GM18502 (cell line): Measurements from ENCODE around the gene TMOD2.

Source experiments
- ATAC-seq: cut with Tn5 transposase; IDR thresholded peaks from one replicate; pipeline ENCODE4 v1.9.1; 2021; ENCODE audit warnings: mild to moderate bottlenecking; ENCODE audit not compliant: unreplicated experiment, poor library complexity

The TMOD2 gene

DNA sequence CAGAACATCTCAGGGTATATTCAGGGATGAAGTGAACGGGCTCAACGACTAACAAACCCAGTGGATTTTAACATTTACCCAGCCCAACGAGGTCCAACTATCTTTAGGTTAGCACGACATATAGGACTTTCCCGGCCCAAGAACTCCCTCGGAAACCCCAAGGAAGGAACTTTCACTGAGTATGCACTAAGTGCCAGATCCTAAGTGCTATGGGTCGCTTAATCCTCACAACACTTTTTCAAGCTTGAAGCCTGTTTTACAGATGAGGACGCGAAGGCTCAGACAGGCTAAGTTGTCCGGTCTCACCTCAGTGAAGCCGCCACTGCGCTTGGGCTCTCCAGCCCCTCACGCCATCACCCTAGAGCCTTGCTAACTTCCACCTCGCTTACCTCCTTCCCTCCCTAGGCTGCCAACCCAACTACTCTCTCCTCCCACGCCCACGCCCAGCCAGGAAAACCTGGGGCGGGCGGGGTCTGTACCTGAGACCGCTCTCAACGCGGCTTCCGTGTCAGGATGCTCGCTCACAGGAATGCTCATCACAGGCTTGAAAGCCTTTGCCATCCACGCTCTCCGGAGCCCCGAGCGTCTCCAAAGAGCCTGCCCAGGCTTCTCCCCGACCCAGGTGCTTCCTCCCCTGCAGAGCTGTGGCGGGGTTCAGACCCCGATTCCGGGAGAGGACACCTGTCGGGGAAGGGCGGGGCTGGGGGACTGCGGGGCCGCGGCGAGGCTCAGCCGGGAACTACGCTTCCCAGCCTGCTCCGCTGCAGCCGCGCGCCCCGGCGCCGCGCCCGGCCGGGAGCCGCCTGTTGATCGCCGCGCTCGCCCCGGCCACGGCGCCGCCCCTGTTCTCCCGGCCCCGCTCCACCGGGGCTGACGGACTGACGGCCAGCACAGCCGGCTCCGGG is at the start of gene TMOD2:
TMOD2 (plus strand) TSS at position 806 of the 905 bp plus-strand sequence. CDS start 14,845 bp downstream, outside the sequence.
- peak; percentile 81 for ATAC-seq

DNA sequence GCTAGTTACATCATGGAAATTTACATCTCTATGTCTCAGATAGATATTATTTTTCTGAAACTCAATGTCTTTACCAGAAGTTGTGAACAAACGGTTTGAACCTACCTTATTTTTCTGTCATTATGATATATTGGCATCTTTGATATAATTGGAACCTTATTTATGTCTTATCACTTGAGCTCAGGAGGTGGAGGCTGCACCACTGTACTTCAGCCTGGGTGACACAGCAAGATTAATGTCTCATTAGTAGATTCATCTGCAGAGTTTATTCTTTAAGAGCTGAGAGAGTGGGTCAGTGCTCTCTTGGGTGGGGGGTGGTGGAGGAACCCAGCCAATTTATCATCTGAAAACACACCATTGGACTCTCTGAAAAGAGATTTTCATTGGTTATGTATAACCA is 48.7 kb upstream of the TMOD2 start:
- ATAC-seq: no peak

DNA sequence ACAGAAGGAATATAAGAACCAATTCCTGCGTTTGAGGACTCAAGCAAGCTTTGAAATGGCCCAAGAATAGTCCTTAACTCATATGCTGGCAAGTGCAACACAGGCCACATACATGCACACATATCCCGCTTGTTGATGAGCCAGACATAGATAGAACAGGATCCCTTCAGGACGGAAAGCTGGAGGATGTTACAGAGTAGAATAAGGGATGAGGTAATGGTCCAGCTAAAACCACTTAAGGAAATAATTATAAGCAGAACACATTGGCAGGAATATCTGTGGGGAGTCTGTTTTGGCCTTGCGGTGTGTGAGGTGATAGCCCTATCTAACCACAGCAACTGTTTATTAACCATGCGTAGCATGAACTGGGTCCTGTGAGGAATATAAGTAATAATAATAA is 45.1 kb upstream of the TMOD2 start:
- ATAC-seq: no peak

DNA sequence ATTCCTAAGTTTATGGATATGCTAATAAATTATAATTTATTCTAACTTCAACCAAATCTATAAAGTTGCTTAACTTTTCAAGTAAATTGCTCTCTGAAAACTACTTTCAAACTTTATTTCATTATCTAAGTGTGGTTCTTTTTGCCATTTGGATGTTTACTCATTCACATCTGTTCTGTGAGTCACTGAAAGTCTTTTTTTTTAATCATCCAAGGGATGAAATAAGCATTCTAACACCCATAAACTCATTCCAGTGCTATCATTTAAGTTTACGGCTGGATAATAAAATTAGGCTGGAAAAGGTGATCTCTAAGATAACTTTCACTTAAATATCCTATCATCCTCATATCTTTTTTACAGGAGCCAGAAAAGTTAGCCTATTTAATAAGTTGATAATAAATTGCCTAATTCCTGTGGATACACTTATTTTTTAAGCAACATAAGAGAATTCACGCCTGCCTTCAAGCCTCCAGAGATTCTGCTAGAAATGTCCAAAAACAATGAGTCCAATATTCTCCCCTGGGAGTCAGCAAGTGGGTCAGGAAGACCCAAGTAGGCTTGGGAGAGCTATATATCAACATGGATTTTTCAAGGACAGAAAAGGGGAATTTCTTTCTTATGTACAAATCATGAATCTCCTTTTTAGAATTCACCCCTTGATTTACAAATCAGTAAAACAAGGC is 44.3 kb upstream of the TMOD2 start:
- ATAC-seq: no peak

DNA sequence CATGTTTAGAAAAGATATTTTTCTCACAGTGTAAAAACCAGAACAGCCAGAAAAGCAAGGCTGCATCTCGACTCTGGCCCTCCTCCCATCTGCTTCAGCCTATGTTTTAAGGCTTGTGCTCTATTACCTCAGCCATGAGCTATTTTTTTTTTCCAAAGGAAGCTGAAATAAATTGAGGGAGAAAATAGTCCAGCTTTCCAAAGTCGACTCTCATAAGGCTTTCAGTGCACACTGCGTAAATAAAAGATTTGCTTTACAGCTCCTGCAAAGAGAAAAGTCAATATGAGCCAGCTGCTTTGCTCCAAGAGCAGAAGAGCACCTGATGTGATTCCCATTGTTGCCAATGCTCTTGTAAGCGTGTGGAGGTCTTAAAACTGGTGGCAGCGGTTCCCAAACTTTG is 43.4 kb upstream of the TMOD2 start:
- no peak for ATAC-seq

DNA sequence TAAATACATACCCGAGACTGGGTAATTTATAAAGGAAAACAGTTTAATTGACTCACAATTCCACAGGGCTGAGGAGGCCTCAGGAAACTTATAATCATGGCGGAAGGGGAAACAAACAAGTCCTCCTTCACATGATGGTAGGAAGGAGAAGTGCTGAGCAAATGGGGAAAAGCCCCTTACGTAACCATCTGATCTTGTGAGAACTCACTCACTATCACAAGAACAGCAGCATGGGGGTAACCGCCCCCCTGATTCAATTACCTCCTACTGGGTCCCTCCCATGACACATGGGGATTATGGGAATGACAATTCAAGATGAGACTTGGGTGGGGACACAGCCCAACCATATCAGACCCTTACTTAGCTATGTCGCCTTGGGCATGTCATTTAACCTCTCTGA is 42.4 kb upstream of the TMOD2 start:
- no peak for ATAC-seq

DNA sequence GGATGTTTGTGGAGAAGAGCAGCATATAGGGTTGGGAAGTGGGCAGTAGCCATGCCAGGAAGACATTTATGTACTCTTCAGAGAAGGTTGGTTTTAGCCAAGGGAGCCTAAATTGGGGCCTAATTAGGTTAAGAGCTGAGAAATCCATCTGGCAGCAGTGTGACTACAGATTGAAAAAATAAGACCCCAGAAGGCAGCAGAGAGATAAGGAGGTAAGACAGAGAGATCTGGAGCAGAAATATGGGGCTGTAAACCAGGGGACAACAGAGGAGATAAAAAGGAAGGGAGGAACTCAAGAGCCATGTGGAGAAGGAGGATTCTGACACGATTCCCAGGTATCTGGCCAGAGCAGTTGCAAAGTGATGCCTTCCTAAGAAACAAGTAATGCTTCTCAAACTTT is 37.2 kb upstream of the TMOD2 start:
- ATAC-seq: no peak

DNA sequence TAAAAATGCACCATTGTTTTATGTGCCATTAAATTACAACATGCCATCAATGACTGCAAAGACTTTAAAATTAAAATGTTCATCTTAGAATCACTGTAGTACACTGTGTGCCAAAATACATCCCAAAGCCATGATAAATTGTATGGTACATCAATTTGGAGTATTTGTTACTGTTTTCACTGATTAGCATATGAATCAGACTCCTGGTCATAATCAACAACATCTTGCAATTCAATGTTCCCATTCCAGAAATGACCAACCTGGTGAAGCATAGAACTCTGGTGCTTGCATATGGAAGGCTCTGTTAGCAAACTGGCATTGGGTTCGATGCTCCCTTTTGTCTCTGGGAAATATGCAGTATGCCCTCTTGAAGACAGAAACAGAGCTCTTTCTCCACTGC is 36.5 kb upstream of the TMOD2 start:
- no peak for ATAC-seq

DNA sequence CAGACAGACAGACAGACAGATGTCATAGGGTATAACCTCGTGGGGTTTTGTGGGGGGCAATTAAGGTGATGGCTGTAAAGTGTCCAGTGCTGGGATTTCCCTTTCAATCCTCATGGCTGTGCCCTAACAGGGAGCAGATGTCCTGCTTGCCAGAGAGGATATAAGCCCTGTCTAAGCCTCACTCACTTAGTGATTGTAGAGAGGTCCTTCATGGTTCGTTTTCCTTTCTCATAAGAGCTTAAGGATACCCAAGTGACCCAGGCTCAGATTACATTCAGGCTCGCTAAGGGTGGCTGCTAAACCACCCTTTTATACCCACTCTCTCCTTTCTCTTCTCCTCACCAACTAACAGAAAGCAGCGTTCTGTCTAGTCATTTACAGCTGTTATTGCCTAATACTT is 33.2 kb upstream of the TMOD2 start:
- no peak for ATAC-seq

DNA sequence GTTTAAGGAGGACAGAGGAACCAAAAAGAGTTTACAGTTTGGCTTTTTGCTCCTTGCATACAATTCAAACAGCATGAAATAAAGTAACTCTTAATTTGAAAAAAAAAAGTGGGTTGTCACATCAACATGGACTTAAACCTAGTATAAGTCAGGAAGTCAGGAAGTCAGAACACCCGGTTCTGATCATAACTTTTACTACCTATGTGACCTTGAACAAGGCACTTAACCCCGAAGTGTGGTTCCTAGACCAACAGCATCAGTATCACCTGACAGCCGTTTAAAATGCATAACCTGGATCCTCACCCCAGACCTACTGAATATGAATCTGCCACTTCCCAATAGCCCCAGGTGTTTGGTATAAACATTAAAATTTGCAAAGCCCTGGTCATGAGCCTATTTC is 32.7 kb upstream of the TMOD2 start:
- no peak for ATAC-seq

DNA sequence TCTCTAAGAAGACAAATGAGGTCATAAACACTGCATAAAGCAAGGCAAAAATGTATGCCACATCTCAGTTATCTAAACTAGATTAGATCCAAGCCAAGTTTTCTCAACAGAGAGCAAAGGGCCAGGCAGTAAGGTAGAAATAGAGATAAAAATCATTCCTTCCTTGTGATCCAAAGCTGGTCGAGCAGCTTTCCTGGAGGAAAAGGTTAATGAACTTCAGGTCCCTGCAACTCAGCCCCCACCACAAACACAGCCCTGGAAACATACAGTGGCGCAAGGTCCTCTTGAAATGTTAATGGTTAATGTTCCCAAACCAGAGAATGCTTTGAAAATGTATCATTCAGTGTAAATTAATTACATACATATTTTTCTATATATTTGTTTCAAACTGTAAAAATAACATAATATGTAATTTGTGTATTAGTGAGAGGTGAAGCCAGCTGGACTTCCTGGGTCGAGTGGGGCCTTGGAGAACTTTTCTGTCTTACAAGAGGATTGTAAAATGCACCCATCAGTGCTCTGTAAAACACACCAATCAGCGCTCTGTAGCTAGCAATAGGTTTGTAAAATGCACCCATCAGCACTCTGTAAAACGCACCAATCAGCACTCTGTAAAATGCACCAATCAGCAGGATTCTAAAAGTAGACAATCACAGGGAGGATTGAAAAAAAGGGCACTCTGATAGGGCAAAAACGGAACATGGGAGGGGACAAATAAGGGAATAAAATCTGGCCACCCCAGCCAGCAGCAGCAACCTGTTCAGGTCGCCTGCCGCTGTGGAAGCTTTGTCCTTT is 31.0 kb upstream of the TMOD2 start:
- no peak for ATAC-seq

DNA sequence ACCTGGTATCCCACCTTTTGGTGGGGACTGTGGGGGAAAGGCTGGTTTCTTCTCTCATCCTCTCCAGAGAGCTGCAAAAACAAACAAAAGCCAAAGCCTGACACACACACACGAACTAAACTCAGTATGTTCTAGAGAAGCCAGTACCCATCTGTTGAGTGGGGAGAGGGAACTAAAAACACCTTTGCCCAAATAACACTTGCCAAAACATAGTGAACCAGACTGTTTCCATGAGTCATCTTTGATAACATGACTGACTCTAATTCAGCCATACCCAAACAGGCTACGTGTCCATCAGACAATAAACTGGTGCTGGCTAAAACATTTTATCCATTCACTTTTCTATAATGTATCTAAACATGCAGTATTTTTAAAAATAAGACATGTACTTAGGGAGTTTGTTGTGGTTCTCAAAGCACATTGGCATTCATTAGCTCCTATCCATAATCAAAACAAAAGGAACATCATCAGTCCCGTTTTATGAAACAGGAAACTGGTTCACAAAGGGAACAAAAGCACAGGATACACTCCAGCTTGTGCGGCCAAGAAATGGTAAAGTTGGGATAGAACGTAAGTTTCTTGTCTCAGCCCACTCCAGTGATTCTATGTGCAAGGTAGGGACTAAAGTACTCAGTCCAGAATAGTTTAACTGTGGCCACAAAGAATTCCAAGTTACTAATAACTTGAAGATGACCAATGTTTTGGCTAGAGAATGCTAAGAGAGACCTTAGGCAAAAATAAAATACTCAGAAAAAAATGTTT is 30.0 kb upstream of the TMOD2 start:
- ATAC-seq: no peak

DNA sequence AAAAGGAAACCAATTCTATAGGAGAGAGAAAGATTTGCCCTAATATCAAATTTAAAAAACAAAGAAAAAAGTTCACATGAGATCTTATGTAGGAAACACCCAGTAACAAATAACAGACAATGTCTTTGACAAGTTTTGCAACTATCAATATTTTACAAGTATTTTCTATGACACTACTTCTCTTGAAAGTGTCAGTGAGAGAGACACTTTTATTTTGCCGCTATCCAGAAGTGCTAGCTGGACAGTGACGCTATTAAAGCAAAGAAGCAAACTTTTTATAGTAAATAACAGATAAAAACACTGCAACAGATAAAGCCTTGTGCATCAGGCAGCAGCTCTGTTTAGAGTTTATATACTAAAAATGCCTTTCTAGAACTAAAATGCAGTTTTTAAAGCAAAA is 27.2 kb upstream of the TMOD2 start:
- ATAC-seq: no peak

DNA sequence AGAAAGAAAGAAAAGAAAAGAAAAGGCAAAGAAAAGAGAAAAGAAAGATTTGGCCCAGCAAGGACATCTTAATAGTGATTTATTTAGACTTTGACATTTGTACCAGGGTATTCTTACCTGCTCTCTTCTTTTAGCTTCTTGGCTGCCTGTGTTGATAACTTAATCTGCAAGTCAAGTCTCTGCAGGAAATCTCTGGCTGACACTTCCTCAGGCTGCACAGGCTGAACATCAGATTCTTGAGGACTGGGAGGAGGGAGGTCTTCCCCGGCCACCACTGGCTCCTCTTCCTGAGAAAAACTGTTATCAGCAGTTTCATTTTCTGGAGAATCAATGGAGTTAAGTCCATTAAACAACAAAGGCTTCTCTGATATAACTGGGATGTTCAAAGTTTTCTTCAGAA is 26.7 kb upstream of the TMOD2 start:
- no peak for ATAC-seq

DNA sequence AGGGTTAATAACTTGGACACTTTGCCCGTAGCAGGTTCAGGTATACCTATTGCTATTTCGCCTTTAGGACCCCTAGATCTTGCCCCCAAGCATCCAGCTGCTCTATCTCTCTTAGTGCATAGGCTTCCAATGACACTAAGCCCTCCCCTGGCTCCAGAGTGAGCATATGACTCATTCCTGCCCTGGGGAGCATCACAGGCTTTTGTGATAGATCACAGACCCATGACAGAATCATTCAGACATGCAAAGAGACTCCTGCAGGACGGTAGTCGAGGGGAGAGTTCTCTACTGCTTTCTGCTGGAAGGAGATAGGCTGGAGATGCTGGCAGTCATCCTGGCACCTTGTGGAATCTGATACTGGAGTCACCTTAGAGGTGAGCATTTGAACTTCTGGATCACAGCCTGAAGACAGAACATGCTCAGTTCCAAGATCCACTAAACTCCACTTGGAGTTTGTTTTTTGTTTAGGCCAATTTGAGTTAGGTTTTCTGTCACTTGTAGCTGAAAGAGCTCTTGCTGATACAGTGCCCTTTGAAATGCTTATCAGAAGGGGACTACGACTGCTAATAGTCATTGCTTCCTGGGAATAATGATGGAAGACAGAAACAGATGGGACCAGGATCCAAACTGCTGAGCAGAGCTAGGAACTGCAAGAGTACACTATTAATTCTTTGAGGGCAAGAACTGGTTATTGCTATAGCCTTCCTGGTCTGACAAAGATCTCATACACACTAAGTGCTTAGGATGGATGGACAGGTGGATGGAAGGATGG is 24.9 kb upstream of the TMOD2 start:
- peak; percentile 93 for ATAC-seq

DNA sequence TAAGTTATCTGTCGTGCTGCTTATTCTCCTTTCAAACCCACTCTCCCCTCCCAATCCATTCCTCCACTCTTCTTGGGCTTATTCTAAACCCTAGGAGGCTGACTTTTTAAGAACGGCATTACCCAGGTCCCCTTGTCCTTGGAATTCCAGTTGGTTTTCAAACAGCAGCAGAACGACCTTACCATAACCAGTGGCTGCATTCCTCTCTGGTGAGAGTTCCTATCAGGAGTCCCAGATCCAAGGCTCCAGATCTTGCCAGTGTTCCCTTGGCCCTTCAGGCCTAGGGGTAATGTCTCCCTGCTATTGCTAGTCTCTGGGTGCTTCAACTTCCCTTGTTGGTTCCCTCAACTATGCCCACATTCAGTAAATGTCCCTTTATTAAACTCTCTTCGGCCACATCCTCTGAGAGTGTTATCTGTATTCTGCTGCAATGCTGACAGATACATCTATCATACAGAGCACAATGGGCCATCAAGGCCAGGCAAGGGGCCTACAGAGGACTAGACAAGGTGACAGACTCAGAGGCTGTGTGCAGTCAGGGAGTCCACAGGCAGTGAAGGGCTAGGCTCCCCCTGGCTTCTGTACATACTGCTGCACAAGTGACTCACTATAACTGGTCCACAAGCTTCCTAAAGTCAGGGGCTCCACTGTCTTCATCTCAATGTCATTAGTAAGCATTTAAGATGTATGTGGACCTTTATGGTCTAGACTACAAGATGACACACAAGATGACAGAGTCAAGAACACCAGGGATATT is 24.1 kb upstream of the TMOD2 start:
- no peak for ATAC-seq

DNA sequence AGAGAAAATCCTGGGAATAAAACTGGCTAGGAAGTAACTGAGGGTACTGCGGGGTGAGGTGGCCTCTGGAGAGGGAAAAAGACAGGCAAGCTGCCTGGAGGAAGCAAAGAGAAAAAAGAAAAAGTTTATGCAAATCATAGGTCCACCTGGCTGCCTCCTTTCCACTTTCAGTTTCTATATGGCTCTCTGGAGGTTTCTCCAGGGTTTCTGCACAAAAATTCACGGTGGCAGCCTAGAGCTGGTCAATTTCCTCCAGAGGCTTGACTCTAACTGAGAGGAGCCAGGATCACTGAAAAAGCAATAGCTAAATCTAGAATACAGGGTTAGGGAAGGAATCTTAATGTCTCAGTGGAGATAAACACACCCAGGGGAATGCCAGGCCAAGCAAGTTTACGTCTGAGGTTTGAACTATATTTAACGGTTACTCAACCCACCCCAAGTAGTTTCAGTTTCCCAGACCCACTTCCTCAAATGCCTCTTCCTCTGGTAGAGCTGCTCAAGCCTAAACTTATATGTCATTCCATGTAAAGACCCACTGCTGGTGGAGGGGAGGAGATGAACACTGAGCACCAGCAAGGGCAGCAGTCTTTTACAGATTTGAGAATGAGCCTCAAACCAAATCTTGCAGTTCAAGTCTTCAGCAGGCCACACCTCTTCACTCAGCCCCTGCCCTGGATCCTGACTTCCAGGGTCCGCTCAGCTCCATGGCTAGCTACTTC is 19.7 kb upstream of the TMOD2 start:
- peak; percentile 67 for ATAC-seq

DNA sequence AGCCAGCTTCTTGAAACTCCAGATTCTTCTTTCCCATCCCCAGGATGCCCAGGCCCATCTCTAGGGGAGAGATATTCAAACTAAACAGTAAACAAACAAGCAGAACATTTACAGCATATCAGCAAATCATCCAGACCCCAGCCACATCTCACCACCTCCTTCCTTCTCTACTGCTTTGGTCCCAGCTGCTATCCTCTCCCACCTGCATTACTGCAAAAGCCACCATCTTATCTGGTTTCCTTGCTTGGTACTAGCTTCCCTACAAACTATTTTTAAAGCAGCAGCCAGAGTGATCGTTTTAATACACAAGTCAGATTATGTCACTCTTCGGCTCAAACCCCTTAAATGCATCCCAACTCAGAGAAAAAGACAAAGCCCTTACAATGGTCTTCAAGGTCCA is 18.8 kb upstream of the TMOD2 start:
- ATAC-seq: no peak
